Posterior vena cava (tissue), 2 donors: ENCODE data around the gene FSHR. TPM values are rescaled to one million over a fixed set of nuclear protein-coding genes. Genes with fewer than 3 reads are reported as not detected.

Experiments
- DNase-seq: peaks from one replicate; pipeline ENCODE4 v3.0.0-alpha.2; 2020; ENCODE audit warnings: low spot score
- intact Hi-C, 2 donors: fragments of 100-400 bp; cut with DNase I; formaldehyde crosslinking; loops; one replicate each; pipeline versions ENCODE4 v1.14.1 to v1.14.2; 2022 to 2023
- total RNA-seq, 2 donors: library from RNA; stranded (reverse); fragmentation: NEBNext Ultra II Directional; extraction: Animal tissue kit (Norgen Biotek cat#: 25700); gene quantifications; one replicate each; pipeline ENCODE4 v1.2.1, GENCODE V29; 2021
- donor health status: DM: yes; HTN: yes; CAD: no.
- donor health status: DM: yes; HTN: yes; CAD: no.

The FSHR gene
- total RNA-seq, 2 donors from 2014 or later, result not detected

DNA sequence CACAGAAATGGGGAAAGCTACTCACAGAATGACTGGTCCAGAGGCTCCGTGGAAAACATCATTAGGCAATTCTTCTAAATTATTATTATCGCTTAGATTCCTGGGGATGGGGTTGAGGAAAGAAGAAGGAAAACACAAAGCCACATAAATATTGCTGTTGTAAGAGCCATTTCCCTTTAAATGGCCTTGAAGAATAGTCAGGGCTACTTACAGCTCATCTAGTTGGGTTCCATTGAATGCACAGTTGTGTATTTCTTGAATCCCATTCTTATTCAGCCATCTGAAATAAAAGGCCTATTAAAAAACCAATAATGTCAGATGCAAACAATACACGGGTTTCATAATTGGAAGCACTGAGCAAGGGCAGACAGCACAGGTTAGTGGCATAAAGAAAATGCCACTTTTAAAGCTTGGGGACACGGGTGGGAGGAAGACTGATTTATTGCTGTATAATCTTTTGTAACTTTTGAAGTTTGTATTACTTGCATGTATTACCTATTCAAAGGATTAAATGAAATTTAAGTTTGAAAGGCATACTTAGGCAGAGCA is 171.4 kb downstream of the FSHR start:
- intact Hi-C loops, result no loop called here
- DNase-seq, result no peak

DNA sequence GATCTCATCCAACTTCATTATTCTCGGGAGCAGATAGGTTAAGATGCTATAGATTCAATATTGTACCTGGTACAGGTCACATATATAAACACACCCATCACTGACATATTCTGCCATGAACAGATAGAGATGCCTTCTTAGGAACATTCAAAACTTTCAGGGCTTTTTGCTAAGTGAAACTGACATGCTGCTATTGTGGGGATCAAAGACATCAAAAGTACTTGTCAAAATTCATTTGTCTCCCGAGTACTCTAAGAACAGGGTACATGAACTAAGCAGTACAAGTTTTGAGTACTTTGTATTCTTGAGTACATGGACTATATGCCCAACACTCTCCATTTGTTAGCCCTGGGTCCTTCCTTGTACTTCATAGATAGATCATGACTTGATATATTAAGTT is 173.5 kb downstream of the FSHR start:
- intact Hi-C loops, result no loop called here
- no peak for DNase-seq

DNA sequence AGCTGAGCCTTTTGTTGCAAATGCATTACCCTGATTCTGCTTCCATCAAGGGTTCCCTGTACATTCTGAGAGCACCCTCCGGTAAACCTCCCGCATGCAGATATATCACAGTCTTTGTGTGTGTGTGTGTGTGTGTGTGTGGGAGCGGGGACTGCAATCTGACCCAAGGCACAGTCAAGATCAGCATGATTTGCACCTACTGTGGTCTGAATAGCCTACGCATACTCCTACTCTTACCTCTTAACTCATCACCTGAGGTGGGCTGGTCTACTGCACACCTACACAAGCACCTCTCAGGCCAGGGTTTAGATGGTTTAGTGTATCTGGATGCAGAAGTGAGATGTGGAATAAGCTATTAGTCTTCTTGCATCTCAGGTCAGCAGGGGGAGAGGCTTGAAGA is 174.6 kb downstream of the FSHR start:
- intact Hi-C loops, result no loop called here
- no peak for DNase-seq

- intact Hi-C loops, result no loop called here
- no peak for DNase-seq
Measured at GRCh38 chr2:48978131-48978530, 176.2 kb downstream of the FSHR start.

- no peak for DNase-seq
- intact Hi-C loops, result no loop called here
Measured at GRCh38 chr2:48971801-48972200, 182.5 kb downstream of the FSHR start.

GRCh38 chr2:48968011-48968410 is 186.3 kb downstream of the FSHR start:
- intact Hi-C loops, result loop anchor here in 1 of 2 donors (10.0 kb wide), 1 partner anchor 1943 kb away; no protein-coding TSS in a partner anchor
- no peak for DNase-seq

- intact Hi-C loops, result loop anchor here in 1 of 2 donors (10.0 kb wide), 1 partner anchor 1940 kb away; no protein-coding TSS in a partner anchor
- no peak for DNase-seq
Measured at GRCh38 chr2:48965204-48965603, 189.1 kb downstream of the FSHR start.

GRCh38 chr2:48961009-48961408 is 193.3 kb downstream of the FSHR start:
- intact Hi-C loops, result loop anchor here in 1 of 2 donors (10.0 kb wide), 1 partner anchor 1936 kb away; no protein-coding TSS in a partner anchor
- DNase-seq, result no peak

DNA sequence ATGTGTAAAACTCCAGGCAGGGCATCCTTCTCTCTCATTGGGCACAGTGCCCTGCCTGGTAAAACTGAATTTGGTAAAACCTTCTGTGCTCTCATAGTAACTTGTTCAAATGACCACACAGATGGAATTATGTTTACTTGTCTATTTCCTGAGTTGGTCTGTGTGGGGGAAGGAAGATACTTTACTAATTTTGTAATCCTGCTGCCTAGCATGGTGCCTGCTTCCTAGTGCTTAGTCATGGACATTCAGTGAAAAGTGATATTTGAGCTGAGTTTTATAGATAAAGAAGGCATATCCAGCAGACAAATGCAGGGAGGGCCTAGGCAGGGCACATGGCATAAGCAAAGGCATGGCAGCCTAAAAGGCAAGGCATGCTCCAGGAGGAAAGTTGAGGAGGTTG is 199.4 kb downstream of the FSHR start:
- DNase-seq, result no peak
- intact Hi-C loops, result no loop called here

GRCh38 chr2:48954311-48954710 is 200.0 kb downstream of the FSHR start:
- intact Hi-C loops, result no loop called here
- no peak for DNase-seq

DNA sequence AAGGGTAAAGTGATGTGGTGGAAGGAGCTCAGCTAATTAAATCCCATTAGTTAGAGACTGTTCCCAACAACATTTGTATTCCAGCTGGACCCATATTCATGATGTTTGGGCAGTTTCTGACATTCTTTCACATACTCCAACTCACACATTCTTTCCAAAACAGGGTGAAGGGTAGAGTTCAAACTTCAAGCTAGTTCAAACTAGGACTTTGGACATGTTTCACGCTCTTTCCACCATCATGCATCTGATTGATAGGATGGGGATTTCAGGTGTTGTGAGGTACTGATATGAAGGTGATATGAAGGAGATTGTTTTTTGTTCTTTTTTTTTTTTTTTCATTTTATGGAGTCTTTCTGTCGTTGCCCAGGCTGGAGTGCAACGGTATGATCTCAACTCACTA is 201.7 kb downstream of the FSHR start:
- no peak for DNase-seq
- intact Hi-C loops, result no loop called here

- no peak for DNase-seq
- intact Hi-C loops, result no loop called here
Measured at GRCh38 chr2:48952143-48952542, 202.2 kb downstream of the FSHR start.

GRCh38 chr2:48948400-48949125 is 205.8 kb downstream of the FSHR start:
- no peak for DNase-seq
- intact Hi-C loops, result loop anchor here in 1 of 2 donors (10.0 kb wide), 1 partner anchor 1546 kb away; no protein-coding TSS in a partner anchor

- DNase-seq, result no peak
- intact Hi-C loops, result loop anchor here in 1 of 2 donors (10.0 kb wide), 1 partner anchor 1548 kb away; no protein-coding TSS in a partner anchor
Measured at GRCh38 chr2:48946449-48947048, 207.8 kb downstream of the FSHR start.

- intact Hi-C loops, result loop anchor here in 1 of 2 donors (10.0 kb wide), 1 partner anchor 1550 kb away; no protein-coding TSS in a partner anchor
- no peak for DNase-seq
Measured at GRCh38 chr2:48944956-48945355, 209.4 kb downstream of the FSHR start.

GRCh38 chr2:48943436-48943835 is 210.9 kb downstream of the FSHR start:
- intact Hi-C loops, result loop anchor here in 1 of 2 donors (10.0 kb wide), 1 partner anchor 1551 kb away; no protein-coding TSS in a partner anchor
- DNase-seq, result no peak

- no peak for DNase-seq
- intact Hi-C loops, result loop anchor here in 1 of 2 donors (10.0 kb wide), 1 partner anchor 1553 kb away; no protein-coding TSS in a partner anchor
Measured at GRCh38 chr2:48941908-48942307, 212.4 kb downstream of the FSHR start.

GRCh38 chr2:48941456-48941855 is 212.9 kb downstream of the FSHR start:
- DNase-seq, result no peak
- intact Hi-C loops, result loop anchor here in 1 of 2 donors (10.0 kb wide), 1 partner anchor 1553 kb away; no protein-coding TSS in a partner anchor

DNA sequence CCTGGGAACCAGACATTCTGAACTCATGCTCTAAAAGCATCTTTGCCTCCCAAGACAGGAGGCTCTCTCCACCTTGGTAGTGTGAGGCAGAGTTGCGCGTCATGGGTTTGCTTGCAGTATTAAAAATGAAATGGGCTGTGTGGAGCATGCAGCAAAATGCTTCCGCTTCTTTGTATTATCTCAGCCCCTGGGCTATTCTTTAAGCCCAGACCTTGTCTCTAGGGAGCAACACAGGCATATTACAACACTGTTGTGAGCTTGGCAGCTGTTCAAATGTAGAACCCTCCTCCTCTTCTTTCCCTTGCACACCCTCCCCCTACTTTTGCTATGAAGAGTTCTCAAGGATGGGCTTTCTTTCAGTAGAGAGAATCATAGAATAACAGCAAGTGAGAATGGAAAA is 213.7 kb downstream of the FSHR start:
- no peak for DNase-seq
- intact Hi-C loops, result loop anchor here in 1 of 2 donors (10.0 kb wide), 1 partner anchor 1554 kb away; no protein-coding TSS in a partner anchor

GRCh38 chr2:48939232-48939631 is 215.1 kb downstream of the FSHR start:
- DNase-seq, result no peak
- intact Hi-C loops, result no loop called here
